AG08396 (cell line): ENCODE data around the gene CAPNS1.
A peak's percentile ranks its signal among the peaks of the same experiment; 100 is the strongest.
"Not testable (repeated sequence)": the region's sequence is repeated elsewhere in the genome, so short reads cannot be mapped to it uniquely, and the experiment has no call there.

ENCODE experiments used
- DNase-seq: peaks from one replicate; pipeline ENCODE4 v3.0.0; 2012; ENCODE audit warnings: low spot score, mixed read lengths

CAPNS1 gene

GRCh38 chr19:36151144-36152018 is 11.5 kb downstream of the CAPNS1 start:
- peak; percentile 68 for DNase-seq

GRCh38 chr19:36152019-36152351 is 12.1 kb downstream of the CAPNS1 start:
- peak; percentile 57 for DNase-seq

- peak; percentile 82 for DNase-seq
Measured at GRCh38 chr19:36152352-36153091, 12.7 kb downstream of the CAPNS1 start, which contains the start of gene COX7A1. COX7A1 (minus strand) TSS chr19:36152447; CDS start chr19:36152407, 40 bp downstream.

- DNase-seq: no peak
Measured at GRCh38 chr19:36153126-36153525, 13.3 kb downstream of the CAPNS1 start.

GRCh38 chr19:36160821-36161596 is 21.1 kb downstream of the CAPNS1 start:
- no peak for DNase-seq

GRCh38 chr19:36163813-36164212 is 23.9 kb downstream of the CAPNS1 start:
- no peak for DNase-seq

GRCh38 chr19:36169084-36169760 is 29.4 kb downstream of the CAPNS1 start:
- DNase-seq: no peak

- no peak for DNase-seq
Measured at GRCh38 chr19:36172852-36173251, 33.0 kb downstream of the CAPNS1 start.

- not testable (repeated sequence) for DNase-seq
Measured at GRCh38 chr19:36173846-36174245, 34.0 kb downstream of the CAPNS1 start.

- DNase-seq: not testable (repeated sequence)
Measured at GRCh38 chr19:36179077-36179476, 39.2 kb downstream of the CAPNS1 start.

- no peak for DNase-seq
Measured at GRCh38 chr19:36182612-36183244, 42.9 kb downstream of the CAPNS1 start.

GRCh38 chr19:36183245-36183628 is 43.4 kb downstream of the CAPNS1 start:
- no peak for DNase-seq

- not testable (repeated sequence) for DNase-seq
Measured at GRCh38 chr19:36186722-36187121, 46.9 kb downstream of the CAPNS1 start.

- no peak for DNase-seq
Measured at GRCh38 chr19:36196249-36196648, 56.4 kb downstream of the CAPNS1 start.

- DNase-seq: no peak
Measured at GRCh38 chr19:36198119-36198518, 58.3 kb downstream of the CAPNS1 start.
